Neural progenitor cell (in vitro differentiated cells): ENCODE measurements around the gene TRPM3. TPM values are rescaled to one million over a fixed set of nuclear protein-coding genes. Genes with fewer than 3 reads are reported as not detected.

Experiments
- DNase-seq: peaks from one replicate; pipeline ENCODE4 v3.0.0-alpha.2; 2016; ENCODE audit warnings: low spot score
- H2AFZ ChIP-seq: fragments of 200-600 bp; sonication (generic); replicated peaks from 2 replicates; pipeline ENCODE4 v1.6.1; 2016; ENCODE audit warnings: antibody characterized with exemption
- H3F3A ChIP-seq: fragments of 200-600 bp; sonication (generic); 2 replicates; pipeline ENCODE4 v1.6.1; 2016; ENCODE audit warnings: antibody characterized with exemption, low read depth
- H3K27ac ChIP-seq: fragments of 200-600 bp; sonication (generic); 2 replicates; pipeline ENCODE4 v1.5.1; 2016; ENCODE audit warnings: mild to moderate bottlenecking
- H3K27me3 ChIP-seq: fragments of 200-600 bp; sonication (generic); 2 replicates; pipeline ENCODE4 v1.6.1; 2016; ENCODE audit warnings: mild to moderate bottlenecking, moderate library complexity
- H3K36me3 ChIP-seq: fragments of 200-600 bp; sonication (generic); 2 replicates; pipeline ENCODE4 v1.5.1; 2016
- H3K4me1 ChIP-seq: fragments of 200-600 bp; sonication (generic); 2 replicates; pipeline ENCODE4 v1.6.1; 2016; ENCODE audit warnings: mixed run types
- H3K4me2 ChIP-seq: fragments of 200-600 bp; sonication (generic); 2 replicates; pipeline ENCODE4 v1.6.1; 2016
- H3K4me3 ChIP-seq: fragments of 200-600 bp; sonication (generic); 2 replicates; pipeline ENCODE4 v1.5.1; 2016
- H3K79me2 ChIP-seq: fragments of 200-600 bp; sonication (generic); 2 replicates; pipeline ENCODE4 v1.6.1; 2016; ENCODE audit warnings: low read depth
- H3K9ac ChIP-seq: fragments of 200-600 bp; sonication (generic); 2 replicates; pipeline ENCODE4 v1.6.1; 2016
- H3K9me3 ChIP-seq: fragments of 200-600 bp; sonication (generic); 2 replicates; pipeline ENCODE4 v1.5.1; 2016; ENCODE audit warnings: low read depth
- H4K20me1 ChIP-seq: fragments of 200-600 bp; sonication (generic); 2 replicates; pipeline ENCODE4 v1.6.1; 2016; ENCODE audit warnings: low read depth
- H3K27ac Mint-ChIP-seq: 3 replicates; pipeline ENCODE4 v1.8.0; 2021; ENCODE audit warnings: mixed read lengths
- H3K27me3 Mint-ChIP-seq: 2 replicates; pipeline ENCODE4 v1.8.0; 2022; ENCODE audit warnings: low read depth, mild to moderate bottlenecking, inconsistent platforms, moderate library complexity, mixed read lengths; ENCODE audit not compliant: insufficient read depth
- H3K36me3 Mint-ChIP-seq: 3 replicates; pipeline ENCODE4 v1.8.0; 2021; ENCODE audit warnings: mixed read lengths
- H3K4me1 Mint-ChIP-seq: 3 replicates; pipeline ENCODE4 v1.8.0; 2021; ENCODE audit warnings: mixed read lengths
- H3K4me3 Mint-ChIP-seq: 3 replicates; pipeline ENCODE4 v1.8.0; 2021; ENCODE audit warnings: mild to moderate bottlenecking, moderate library complexity, mixed read lengths
- H3K9me3 Mint-ChIP-seq: 3 replicates; pipeline ENCODE4 v1.8.0; 2020; ENCODE audit warnings: mixed read lengths
- EZH2 ChIP-seq: fragments of 200-600 bp; sonication (generic); IDR thresholded peaks from 2 replicates; pipeline ENCODE4 v1.6.1; 2017; ENCODE audit warnings: antibody characterized with exemption, mild to moderate bottlenecking, moderate library complexity
- EZH2phosphoT487 ChIP-seq: fragments of 200-600 bp; sonication (generic); IDR thresholded peaks from 2 replicates; pipeline ENCODE4 v1.6.1; 2017; ENCODE audit warnings: antibody characterized with exemption
- total RNA-seq: library from RNA; depleted of rRNA; stranded (reverse); fragments of >200 nt; gene quantifications from 2 replicates; pipeline ENCODE4 v1.2.3, GENCODE V29; 2015; ENCODE audit warnings: low replicate concordance
- TF ChIP-seq, protein P1 (sequence below): fragments of 200-600 bp; sonication (generic); IDR thresholded peaks from 2 replicates; pipeline ENCODE4 v1.5.1; 2017; ENCODE audit warnings: antibody characterized with exemption, mild to moderate bottlenecking

The TRPM3 gene
- total RNA-seq, 1 donor from 2014 or later, result 37.2 TPM

- H3K27ac ChIP-seq, result no peak overlapping the region
- peaks cover 15% of the 10 kb centered on the region for H3K4me1 Mint-ChIP-seq
- TF ChIP-seq, protein P1, sequence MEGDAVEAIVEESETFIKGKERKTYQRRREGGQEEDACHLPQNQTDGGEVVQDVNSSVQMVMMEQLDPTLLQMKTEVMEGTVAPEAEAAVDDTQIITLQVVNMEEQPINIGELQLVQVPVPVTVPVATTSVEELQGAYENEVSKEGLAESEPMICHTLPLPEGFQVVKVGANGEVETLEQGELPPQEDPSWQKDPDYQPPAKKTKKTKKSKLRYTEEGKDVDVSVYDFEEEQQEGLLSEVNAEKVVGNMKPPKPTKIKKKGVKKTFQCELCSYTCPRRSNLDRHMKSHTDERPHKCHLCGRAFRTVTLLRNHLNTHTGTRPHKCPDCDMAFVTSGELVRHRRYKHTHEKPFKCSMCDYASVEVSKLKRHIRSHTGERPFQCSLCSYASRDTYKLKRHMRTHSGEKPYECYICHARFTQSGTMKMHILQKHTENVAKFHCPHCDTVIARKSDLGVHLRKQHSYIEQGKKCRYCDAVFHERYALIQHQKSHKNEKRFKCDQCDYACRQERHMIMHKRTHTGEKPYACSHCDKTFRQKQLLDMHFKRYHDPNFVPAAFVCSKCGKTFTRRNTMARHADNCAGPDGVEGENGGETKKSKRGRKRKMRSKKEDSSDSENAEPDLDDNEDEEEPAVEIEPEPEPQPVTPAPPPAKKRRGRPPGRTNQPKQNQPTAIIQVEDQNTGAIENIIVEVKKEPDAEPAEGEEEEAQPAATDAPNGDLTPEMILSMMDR, result no peak
- no peak for TF ChIP-seq EZH2phosphoT487
- no peak for TF ChIP-seq EZH2
Observed at GRCh38 chr9:70865471-70865870, 255.9 kb downstream of the TRPM3 start.

GRCh38 chr9:70861797-70862196, 259.6 kb downstream of the TRPM3 start:
- H3K27me3 Mint-ChIP-seq, result no peaks in the 10 kb centered on the region
- Histone ChIP-seq H4K20me1 (no peaks in the 10 kb centered on the region), H3K27me3 (no peaks in the 10 kb centered on the region), H3K79me2 (no peaks in the 10 kb centered on the region), H3F3A (no peaks in the 10 kb centered on the region), H3K9ac (no peak overlapping the region), H3K4me1 (no peaks in the 10 kb centered on the region), H3K27ac (no peak overlapping the region), H2AFZ (no peak overlapping the region), H3K9me3 (no peaks in the 10 kb centered on the region), H3K4me2 (no peak overlapping the region), H3K4me3 (no peak overlapping the region), H3K36me3 (no peaks in the 10 kb centered on the region)
- H3K4me3 Mint-ChIP-seq, result no peak overlapping the region
- TF ChIP-seq, protein P1, result no peak
- TF ChIP-seq EZH2phosphoT487 (no peak), EZH2 (no peak)
- no peaks in the 10 kb centered on the region for H3K9me3 Mint-ChIP-seq
- peaks cover 4% of the 10 kb centered on the region for H3K4me1 Mint-ChIP-seq
- no peak for DNase-seq
- H3K27ac Mint-ChIP-seq, result no peak overlapping the region
- peaks cover 19% of the 10 kb centered on the region for H3K36me3 Mint-ChIP-seq

More at GRCh38 chr9:70865471-70865870, 255.9 kb downstream of the TRPM3 start:
- Histone ChIP-seq H3K4me3 (no peak overlapping the region), H2AFZ (no peak overlapping the region), H3K79me2 (peaks cover 5% of the 10 kb centered on the region), H4K20me1 (peaks cover 5% of the 10 kb centered on the region), H3K27me3 (no peaks in the 10 kb centered on the region), H3K4me1 (peaks cover 6% of the 10 kb centered on the region), H3K36me3 (no peaks in the 10 kb centered on the region), H3K9ac (no peak overlapping the region), H3F3A (no peaks in the 10 kb centered on the region), H3K9me3 (no peaks in the 10 kb centered on the region), H3K4me2 (no peak overlapping the region)
- peaks cover 15% of the 10 kb centered on the region for H3K36me3 Mint-ChIP-seq
- no peak overlapping the region for H3K4me3 Mint-ChIP-seq
- peaks cover 4% of the 10 kb centered on the region for H3K9me3 Mint-ChIP-seq
- no peak for DNase-seq
- no peaks in the 10 kb centered on the region for H3K27me3 Mint-ChIP-seq
- H3K27ac Mint-ChIP-seq, result no peak overlapping the region

GRCh38 chr9:70861376-70861775, 260.0 kb downstream of the TRPM3 start:
- H3K4me2 ChIP-seq, result no peak overlapping the region
- H3K27me3 Mint-ChIP-seq, result no peaks in the 10 kb centered on the region
- no peaks in the 10 kb centered on the region for H3K4me1 ChIP-seq
- no peak overlapping the region for H3K4me3 ChIP-seq
- no peaks in the 10 kb centered on the region for H3F3A ChIP-seq
- TF ChIP-seq EZH2 (no peak), EZH2phosphoT487 (no peak)
- TF ChIP-seq, protein P1, result no peak
- no peaks in the 10 kb centered on the region for H3K9me3 ChIP-seq
- no peaks in the 10 kb centered on the region for H3K36me3 ChIP-seq
- H3K79me2 ChIP-seq, result no peaks in the 10 kb centered on the region
- no peaks in the 10 kb centered on the region for H3K9me3 Mint-ChIP-seq
- peaks cover 19% of the 10 kb centered on the region for H3K36me3 Mint-ChIP-seq
- H3K4me1 Mint-ChIP-seq, result peaks cover 4% of the 10 kb centered on the region
- no peak overlapping the region for H3K27ac Mint-ChIP-seq
- DNase-seq, result no peak
- H3K4me3 Mint-ChIP-seq, result no peak overlapping the region
- H2AFZ ChIP-seq, result no peak overlapping the region
- no peak overlapping the region for H3K9ac ChIP-seq
- H4K20me1 ChIP-seq, result no peaks in the 10 kb centered on the region
- H3K27ac ChIP-seq, result no peak overlapping the region
- H3K27me3 ChIP-seq, result no peaks in the 10 kb centered on the region
